Gastroesophageal sphincter (tissue), 4 donors: Measurements from ENCODE around the gene RARRES1. TPM values are rescaled to one million over a fixed set of nuclear protein-coding genes. Genes with fewer than 3 reads are reported as not detected.
A peak's percentile ranks its signal among the peaks of the same experiment; 100 is the strongest.

Experiments used
- ATAC-seq: fragments of 150-250 bp; one replicate; pipeline ENCODE4 v1.9.1; 2016; ENCODE audit warnings: mild to moderate bottlenecking, moderate library complexity
- H3K27ac ChIP-seq, 4 donors: fragments of 200-600 bp; sonication (generic) in 3 of 4; 1 replicate in 3 of 4; 2 replicates in 1 of 4; pipeline ENCODE4 v1.5.1; 2016 to 2019
- H3K27me3 ChIP-seq: fragments of 200-600 bp; sonication (generic); one replicate; pipeline ENCODE4 v1.5.1; 2019
- H3K36me3 ChIP-seq, 2 donors: fragments of 200-600 bp; sonication (generic); one replicate each; pipeline ENCODE4 v1.5.1; 2019; ENCODE audit warnings: control low read depth in 1 of 2
- H3K4me1 ChIP-seq, 3 donors: fragments of 200-600 bp; sonication (generic); 1 replicate in 2 of 3; 2 replicates in 1 of 3; pipeline ENCODE4 v1.5.1; 2016 to 2019; ENCODE audit warnings: control low read depth in 2 of 3
- H3K4me3 ChIP-seq, 2 donors: fragments of 200-600 bp; sonication (generic); one replicate each; pipeline ENCODE4 v1.5.1; 2019; ENCODE audit warnings: mild to moderate bottlenecking in 1 of 2, moderate library complexity in 1 of 2
- H3K9me3 ChIP-seq, 3 donors: fragments of 200-600 bp; sonication (generic); one replicate each; pipeline ENCODE4 v1.5.1; 2017 to 2019; ENCODE audit warnings: control low read depth in 2 of 3
- CTCF ChIP-seq, 4 experiments: fragments of 200-600 bp in 2 of 4; fragments of 450-650 bp in 2 of 4; sonication (generic) in 1 of 4; IDR thresholded peaks; one replicate each; pipeline ENCODE4 v1.5.1; 2017 to 2019; ENCODE audit warnings: antibody characterized with exemption in 4 of 4, mild to moderate bottlenecking in 2 of 4, moderate library complexity in 2 of 4
- EP300 ChIP-seq: sonication (generic); formaldehyde crosslinking; IDR thresholded peaks from one replicate; pipeline ENCODE4 v1.6.1; 2017; ENCODE audit warnings: antibody characterized with exemption, mild to moderate bottlenecking
- POLR2A ChIP-seq, 2 donors: fragments of 450-650 bp; IDR thresholded peaks; one replicate each; pipeline ENCODE4 v1.6.1; 2017; ENCODE audit warnings: antibody characterized with exemption in 2 of 2, mild to moderate bottlenecking in 2 of 2, moderate library complexity in 1 of 2
- POLR2AphosphoS5 ChIP-seq: sonication (generic); formaldehyde crosslinking; IDR thresholded peaks from one replicate; pipeline ENCODE4 v1.6.1; 2017; ENCODE audit warnings: antibody characterized with exemption
- WGBS, 2 donors: methylation state at CpG; one replicate each; pipeline ENCODE4 v1.1.5; 2018; ENCODE audit warnings: low coverage in 1 of 2; 5-methylcytosine and 5-hydroxymethylcytosine counted together
- total RNA-seq, 4 donors: library from RNA; depleted of rRNA; stranded (reverse); fragments of >200 nt; gene quantifications; one replicate each; pipeline ENCODE4 v1.1.0, GENCODE V29; 2016

Gene RARRES1
- total RNA-seq, 4 donors from 2014 or later, result 4.8 to 110 (median 42.7) TPM

DNA sequence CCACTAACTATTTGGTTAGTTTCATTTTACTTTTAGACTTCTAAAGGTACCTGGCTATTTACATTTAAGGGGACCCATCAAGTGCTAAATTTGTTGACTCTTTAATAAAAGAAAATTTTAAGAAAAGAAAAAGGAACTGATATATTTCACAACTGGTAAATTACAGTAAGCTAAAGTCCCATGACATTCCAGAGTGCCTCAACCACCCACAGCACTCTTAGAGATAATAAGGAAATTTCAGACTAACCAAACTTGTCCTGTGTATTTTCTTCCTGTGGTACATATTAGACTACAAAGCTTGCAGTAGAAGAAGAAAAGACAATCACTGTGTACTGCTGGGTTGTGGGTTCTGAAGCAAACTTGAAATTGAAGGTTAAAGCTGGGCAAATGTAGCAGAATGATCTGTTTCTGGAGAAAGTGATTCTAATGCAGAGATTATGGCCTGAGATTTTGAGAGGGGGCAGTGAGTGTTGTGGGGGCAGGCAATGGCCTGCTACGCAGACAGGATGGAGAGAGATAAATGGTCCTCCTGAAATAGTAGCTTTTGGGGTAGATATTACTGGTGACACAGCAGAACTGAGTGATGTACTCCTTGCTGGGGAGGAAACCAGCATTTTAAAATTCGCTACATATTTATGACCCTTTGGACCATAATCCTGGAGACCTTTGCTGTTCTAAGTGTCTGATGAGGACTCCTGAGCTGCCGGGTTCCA, 45.1 kb upstream of the RARRES1 start:
- no peak for ATAC-seq
- no peak overlapping the region for H3K27ac ChIP-seq
- H3K9me3 ChIP-seq, result no peaks in the 10 kb centered on the region
- TF ChIP-seq CTCF (IDR thresholded peaks at IDR 0.05), result no peak
- no peak for TF ChIP-seq POLR2AphosphoS5
- no peak for TF ChIP-seq EP300
- TF ChIP-seq POLR2A (IDR thresholded peaks at IDR 0.05), result no peak
- H3K4me1 ChIP-seq, result peaks cover 1 to 56% (median 3%) of the 10 kb centered on the region in 3 donors
- H3K4me3 ChIP-seq, result no peak overlapping the region
- H3K27me3 ChIP-seq, result no peaks in the 10 kb centered on the region
- no peaks in the 10 kb centered on the region for H3K36me3 ChIP-seq
- 55 to 56% methylated on average over 2 to 3 of the region's 3 CpGs for WGBS, 2 donors

DNA sequence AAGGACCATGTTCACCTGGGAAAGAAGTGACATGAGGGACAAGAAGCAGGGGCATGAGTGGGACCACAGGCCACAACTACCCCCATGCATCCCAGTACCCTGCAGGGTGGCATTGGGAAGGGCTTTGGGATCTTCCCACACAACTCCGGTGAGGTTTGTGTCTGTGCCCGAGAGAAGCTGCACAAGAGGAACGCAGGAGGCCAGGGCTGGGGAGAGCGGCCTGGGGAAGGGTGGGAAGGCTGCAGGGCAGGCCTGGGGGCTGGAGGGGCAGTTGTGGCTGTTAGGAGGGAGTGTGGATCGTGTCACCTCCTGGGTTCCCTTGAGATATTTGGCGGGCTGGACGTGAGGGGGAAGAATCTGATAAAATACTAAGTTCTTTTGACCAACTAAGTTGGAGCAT, 44.3 kb upstream of the RARRES1 start:
- H3K27me3 ChIP-seq, result no peaks in the 10 kb centered on the region
- no peaks in the 10 kb centered on the region for H3K36me3 ChIP-seq
- no peak for TF ChIP-seq EP300
- TF ChIP-seq POLR2AphosphoS5, result no peak
- TF ChIP-seq POLR2A (IDR thresholded peaks at IDR 0.05), result no peak
- TF ChIP-seq CTCF (IDR thresholded peaks at IDR 0.05), result no peak
- no peak overlapping the region for H3K4me3 ChIP-seq
- WGBS, 2 donors, result 79% methylated on average over 4 of the region's 7 CpGs; no CpG with 5 or more reads in 1 of the 2 donors
- H3K27ac ChIP-seq, result peak overlapping the region in 1 of 4 donors; percentile 19
- H3K4me1 ChIP-seq, result peaks cover 5 to 57% (median 7%) of the 10 kb centered on the region in 3 donors
- no peaks in the 10 kb centered on the region for H3K9me3 ChIP-seq
- no peak for ATAC-seq

DNA sequence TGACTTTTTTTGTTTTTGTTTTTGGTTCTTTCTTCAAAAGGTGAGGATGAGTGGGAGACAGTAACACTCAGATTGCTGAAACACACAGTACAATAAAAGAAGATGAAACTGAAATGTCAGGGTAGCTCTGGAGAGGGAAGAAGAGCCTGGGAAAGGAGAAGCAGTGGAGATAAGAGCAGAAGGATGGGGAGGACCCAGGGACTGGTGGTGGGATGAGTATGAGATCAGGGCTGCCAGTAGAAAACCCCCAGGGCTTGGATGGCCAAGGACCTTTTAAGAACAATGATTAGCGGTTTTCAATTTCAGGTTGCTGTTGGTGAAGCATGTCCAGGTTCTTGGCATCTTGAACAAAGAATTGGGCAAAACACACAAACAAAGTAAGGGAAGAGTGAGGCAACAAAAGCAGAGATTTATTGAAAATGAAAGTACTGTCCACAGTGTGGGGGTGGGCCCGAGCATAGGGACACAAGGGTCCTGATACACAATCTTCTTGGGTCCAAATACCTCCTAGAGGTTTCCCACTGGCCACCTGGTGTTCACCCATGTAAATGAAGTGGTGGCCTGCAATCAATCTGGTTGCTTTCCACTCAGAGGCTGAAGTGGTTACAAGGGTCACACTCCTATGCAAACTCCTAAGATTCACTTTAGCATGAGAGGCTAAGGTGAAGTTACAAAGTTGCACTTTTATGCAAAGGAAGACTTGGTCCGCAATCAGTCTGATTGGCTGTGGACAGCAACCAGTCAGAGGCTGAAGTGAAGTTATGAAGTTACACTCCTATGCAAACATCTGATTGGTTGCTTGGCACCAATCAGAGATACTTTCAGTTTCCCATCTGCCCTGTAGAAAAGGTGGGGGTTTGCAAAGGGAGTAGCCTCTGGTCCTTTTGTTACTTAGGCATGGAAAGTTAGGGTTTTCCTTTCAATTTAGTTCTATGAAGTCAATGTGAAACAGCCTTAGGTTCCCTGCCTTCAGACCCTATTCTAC, 43.5 kb upstream of the RARRES1 start:
- H3K27me3 ChIP-seq, result no peaks in the 10 kb centered on the region
- no peak for ATAC-seq
- no peaks in the 10 kb centered on the region for H3K9me3 ChIP-seq
- H3K36me3 ChIP-seq, result no peaks in the 10 kb centered on the region
- no peak overlapping the region for H3K4me3 ChIP-seq
- H3K27ac ChIP-seq, result peak overlapping the region in 2 of 4 donors; percentile 13 to 54
- 90 to 93% methylated on average over 3 of the region's 3 CpGs for WGBS, 2 donors
- TF ChIP-seq CTCF (IDR thresholded peaks at IDR 0.05) (no peak), POLR2AphosphoS5 (no peak), EP300 (no peak), POLR2A (IDR thresholded peaks at IDR 0.05) (no peak)
- peaks cover 12 to 66% (median 14%) of the 10 kb centered on the region in 3 donors for H3K4me1 ChIP-seq

GRCh38 chr3:158774965-158775364, 42.7 kb upstream of the RARRES1 start:
- TF ChIP-seq POLR2A (IDR thresholded peaks at IDR 0.05) (no peak), CTCF (IDR thresholded peaks at IDR 0.05) (no peak), POLR2AphosphoS5 (no peak), EP300 (no peak)
- Histone ChIP-seq H3K27me3 (no peaks in the 10 kb centered on the region), H3K4me3 (no peak overlapping the region), H3K36me3 (no peaks in the 10 kb centered on the region), H3K27ac (peak overlapping the region in 1 of 4 donors; percentile 54), H3K4me1 (peaks cover 19 to 73% (median 20%) of the 10 kb centered on the region in 3 donors), H3K9me3 (no peaks in the 10 kb centered on the region)
- ATAC-seq, result peak; percentile 17
- WGBS, 2 donors, result 48 to 60% methylated on average over 2 of the region's 2 CpGs
